SK-N-SH treated with all-trans-retinoic acid at 6 μM for 48 hours (cell line): ENCODE measurements around the gene CALHM1.
"Not testable (repeated sequence)": the region's sequence is repeated elsewhere in the genome, so short reads cannot be mapped to it uniquely, and the experiment has no call there.

Experiments
- ATAC-seq: fragments of 200-7000 bp; cut with Tn5 transposase; 3 replicates; pipeline ENCODE4 v1.9.1; 2020; ENCODE audit warnings: mild to moderate bottlenecking, moderate library complexity
- ARNTL ChIP-seq: fragments of 450-650 bp; formaldehyde crosslinking; IDR thresholded peaks from 2 replicates; pipeline ENCODE4 v1.5.0; 2020; ENCODE audit warnings: low read depth, mild to moderate bottlenecking, moderate library complexity, borderline replicate concordance
- BACH2 ChIP-seq: fragments of 250-450 bp; sonication (Bioruptor Pico); IDR thresholded peaks from 2 replicates; pipeline ENCODE4 v1.9.0; 2021; ENCODE audit warnings: mild to moderate bottlenecking, borderline replicate concordance
- CSDC2 ChIP-seq: fragments of 250-450 bp; sonication (Bioruptor Pico); IDR thresholded peaks from 2 replicates; pipeline ENCODE4 v1.5.0; 2020; ENCODE audit warnings: mild to moderate bottlenecking, moderate library complexity
- CSRNP3 ChIP-seq: fragments of 250-450 bp; sonication (Bioruptor Pico); IDR thresholded peaks from 2 replicates; pipeline ENCODE4 v1.5.1; 2021; ENCODE audit warnings: mild to moderate bottlenecking, moderate library complexity
- GLIS3 ChIP-seq: fragments of 250-450 bp; sonication (Bioruptor Pico); IDR thresholded peaks from 2 replicates; pipeline ENCODE4 v1.5.0; 2020; ENCODE audit warnings: mild to moderate bottlenecking, moderate library complexity
- ISL1 ChIP-seq: fragments of 250-450 bp; sonication (Bioruptor Pico); IDR thresholded peaks from 2 replicates; pipeline ENCODE4 v2.1.2; 2022; ENCODE audit warnings: mild to moderate bottlenecking, moderate library complexity
- OSR1 ChIP-seq: fragments of 250-450 bp; sonication (Bioruptor Pico); IDR thresholded peaks from 2 replicates; pipeline ENCODE4 v1.8.0; 2022; ENCODE audit warnings: moderate library complexity, mild to moderate bottlenecking, inconsistent platforms
- PPARA ChIP-seq: fragments of 250-450 bp; sonication (Bioruptor Pico); IDR thresholded peaks from 2 replicates; pipeline ENCODE4 v1.5.0; 2020; ENCODE audit warnings: mild to moderate bottlenecking, borderline replicate concordance
- RARB ChIP-seq: fragments of 250-450 bp; sonication (Bioruptor Pico); IDR thresholded peaks from 2 replicates; pipeline ENCODE4 v1.8.0; 2021; ENCODE audit warnings: mild to moderate bottlenecking, moderate library complexity
- SNAI2 ChIP-seq: fragments of 250-450 bp; sonication (Bioruptor Pico); IDR thresholded peaks from 2 replicates; pipeline ENCODE4 v1.5.0; 2020; ENCODE audit warnings: mild to moderate bottlenecking, moderate library complexity
- TCF4 ChIP-seq: fragments of 250-450 bp; sonication (Bioruptor Pico); IDR thresholded peaks from 2 replicates; pipeline ENCODE4 v1.8.0; 2021; ENCODE audit warnings: mild to moderate bottlenecking, moderate library complexity, borderline replicate concordance
- TOX ChIP-seq: fragments of 250-450 bp; sonication (Bioruptor Pico); IDR thresholded peaks from 2 replicates; pipeline ENCODE4 v1.8.0; 2021; ENCODE audit warnings: mild to moderate bottlenecking, moderate library complexity, borderline replicate concordance
- ZFP3 ChIP-seq: fragments of 250-450 bp; sonication (Bioruptor Pico); IDR thresholded peaks from 2 replicates; pipeline ENCODE4 v1.5.0; 2020; ENCODE audit warnings: mild to moderate bottlenecking, moderate library complexity
- ZFP30 ChIP-seq: fragments of 450-650 bp; formaldehyde crosslinking; IDR thresholded peaks from 2 replicates; pipeline ENCODE4 v1.5.0; 2022; ENCODE audit warnings: mild to moderate bottlenecking, moderate library complexity
- ZNF565 ChIP-seq: fragments of 450-650 bp; formaldehyde crosslinking; conservative IDR thresholded peaks from 2 replicates; pipeline ENCODE4 v1.5.0; 2020; ENCODE audit warnings: low read depth, mild to moderate bottlenecking, moderate library complexity
- ZNF70 ChIP-seq: fragments of 450-650 bp; formaldehyde crosslinking; IDR thresholded peaks from 2 replicates; pipeline ENCODE4 v1.5.0; 2020; ENCODE audit warnings: mild to moderate bottlenecking, moderate library complexity
- ZNF8 ChIP-seq: fragments of 450-650 bp; formaldehyde crosslinking; IDR thresholded peaks from 2 replicates; pipeline ENCODE4 v1.5.0; 2020; ENCODE audit warnings: mild to moderate bottlenecking, moderate library complexity
- TF ChIP-seq, protein P1 (sequence below): fragments of 250-450 bp; sonication (Bioruptor Pico); IDR thresholded peaks from 2 replicates; pipeline ENCODE4 v1.5.0; 2020; ENCODE audit warnings: mild to moderate bottlenecking, moderate library complexity
- TF ChIP-seq, protein P2 (sequence below): fragments of 250-450 bp; sonication (Bioruptor Pico); IDR thresholded peaks from 2 replicates; pipeline ENCODE4 v1.8.0; 2021; ENCODE audit warnings: low read depth, mild to moderate bottlenecking, moderate library complexity, borderline replicate concordance

CALHM1 gene

DNA sequence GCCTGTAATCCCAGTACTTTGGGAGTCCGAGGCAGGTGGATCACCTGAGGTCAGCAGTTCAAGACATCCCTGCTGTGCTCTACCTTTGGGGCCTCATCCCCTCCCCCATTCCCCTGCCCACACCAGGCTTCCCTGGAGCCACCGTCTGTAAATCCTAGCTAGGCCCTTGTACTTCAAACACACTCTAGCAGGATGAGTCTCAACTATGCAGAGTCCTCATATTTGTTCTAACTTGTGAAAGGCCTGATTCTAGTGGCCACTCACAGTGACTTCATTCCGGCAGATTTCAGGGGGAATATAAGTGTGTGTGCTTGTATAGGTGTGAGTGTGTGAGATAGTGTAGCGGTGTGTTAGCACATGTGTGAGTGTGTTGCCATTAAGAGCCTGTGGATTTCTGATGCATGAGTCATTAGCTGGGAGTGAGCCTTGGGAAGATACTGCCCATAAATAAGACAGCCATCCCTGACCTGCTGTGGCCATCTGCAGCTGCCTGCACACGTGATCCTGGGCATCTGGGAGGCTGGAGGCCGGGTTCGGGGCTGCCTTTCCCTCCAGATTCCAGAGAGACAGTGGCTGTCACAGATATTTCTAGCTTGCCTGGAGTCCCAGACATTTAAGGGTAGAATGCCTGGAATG is 33.1 kb upstream of the CALHM1 start:
- no peak for TF ChIP-seq RARB
- TF ChIP-seq TCF4 (CRISPR knock-in tag): peak; percentile 81; the same call in 1 of the 2 replicates
- TF ChIP-seq, protein P1, sequence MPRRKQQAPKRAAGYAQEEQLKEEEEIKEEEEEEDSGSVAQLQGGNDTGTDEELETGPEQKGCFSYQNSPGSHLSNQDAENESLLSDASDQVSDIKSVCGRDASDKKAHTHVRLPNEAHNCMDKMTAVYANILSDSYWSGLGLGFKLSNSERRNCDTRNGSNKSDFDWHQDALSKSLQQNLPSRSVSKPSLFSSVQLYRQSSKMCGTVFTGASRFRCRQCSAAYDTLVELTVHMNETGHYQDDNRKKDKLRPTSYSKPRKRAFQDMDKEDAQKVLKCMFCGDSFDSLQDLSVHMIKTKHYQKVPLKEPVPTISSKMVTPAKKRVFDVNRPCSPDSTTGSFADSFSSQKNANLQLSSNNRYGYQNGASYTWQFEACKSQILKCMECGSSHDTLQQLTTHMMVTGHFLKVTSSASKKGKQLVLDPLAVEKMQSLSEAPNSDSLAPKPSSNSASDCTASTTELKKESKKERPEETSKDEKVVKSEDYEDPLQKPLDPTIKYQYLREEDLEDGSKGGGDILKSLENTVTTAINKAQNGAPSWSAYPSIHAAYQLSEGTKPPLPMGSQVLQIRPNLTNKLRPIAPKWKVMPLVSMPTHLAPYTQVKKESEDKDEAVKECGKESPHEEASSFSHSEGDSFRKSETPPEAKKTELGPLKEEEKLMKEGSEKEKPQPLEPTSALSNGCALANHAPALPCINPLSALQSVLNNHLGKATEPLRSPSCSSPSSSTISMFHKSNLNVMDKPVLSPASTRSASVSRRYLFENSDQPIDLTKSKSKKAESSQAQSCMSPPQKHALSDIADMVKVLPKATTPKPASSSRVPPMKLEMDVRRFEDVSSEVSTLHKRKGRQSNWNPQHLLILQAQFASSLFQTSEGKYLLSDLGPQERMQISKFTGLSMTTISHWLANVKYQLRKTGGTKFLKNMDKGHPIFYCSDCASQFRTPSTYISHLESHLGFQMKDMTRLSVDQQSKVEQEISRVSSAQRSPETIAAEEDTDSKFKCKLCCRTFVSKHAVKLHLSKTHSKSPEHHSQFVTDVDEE (CRISPR knock-in tag): peak; percentile 71; the same call in 1 of the 2 replicates
- peak; percentile 77 for TF ChIP-seq ISL1 (CRISPR knock-in tag)
- TF ChIP-seq ZFP3 (CRISPR knock-in tag): 0 out of 2 replicates have a peak, but pooled peaks have one; percentile 58
- no peak for TF ChIP-seq ZNF70
- 0 out of 2 replicates have a peak, but pooled peaks have one; percentile 23 for TF ChIP-seq TOX

DNA sequence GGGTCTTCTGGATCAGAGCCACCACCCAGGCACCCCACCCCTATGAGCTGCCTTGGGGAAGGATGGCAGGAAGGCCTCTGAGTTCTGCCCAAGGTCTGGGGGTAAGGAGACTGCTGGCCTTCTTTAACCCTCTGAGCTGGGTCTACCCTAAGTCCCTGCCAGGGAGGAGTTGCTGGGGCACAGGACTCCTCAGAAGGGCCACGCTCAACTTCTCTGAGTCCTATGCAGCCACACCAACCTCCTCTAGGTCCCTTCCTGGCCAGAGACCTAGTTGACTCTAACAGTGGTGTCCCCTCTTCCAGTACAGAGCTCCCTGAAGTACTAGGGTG is 32.2 kb upstream of the CALHM1 start:
- ATAC-seq: no peak

More for the DNA sequence above, 33.1 kb upstream of the CALHM1 start:
- ATAC-seq: peak; percentile 89

GRCh38 chr10:103487410-103487708 is 28.7 kb upstream of the CALHM1 start:
- TF ChIP-seq ISL1 (CRISPR knock-in tag) (no peak), TOX (no peak), ZFP30 (CRISPR knock-in tag) (no peak), ZNF8 (CRISPR knock-in tag) (no peak), OSR1 (CRISPR knock-in tag) (no peak), TCF4 (CRISPR knock-in tag) (no peak), ZFP3 (CRISPR knock-in tag) (no peak), CSRNP3 (CRISPR knock-in tag) (no peak), GLIS3 (CRISPR knock-in tag) (no peak), ZNF565 (CRISPR knock-in tag) (no peak)
- TF ChIP-seq, all 23 proteins: peak for 0

More for the DNA sequence above, 32.2 kb upstream of the CALHM1 start:
- TF ChIP-seq BACH2 (CRISPR knock-in tag): no peak
- TF ChIP-seq ZFP3 (CRISPR knock-in tag): no peak
- no peak for TF ChIP-seq GLIS3 (CRISPR knock-in tag)
- TF ChIP-seq ARNTL (CRISPR knock-in tag): no peak
- TF ChIP-seq CSRNP3 (CRISPR knock-in tag): no peak
- TF ChIP-seq SNAI2 (CRISPR knock-in tag): no peak
- TF ChIP-seq ZNF8 (CRISPR knock-in tag): no peak
- TF ChIP-seq ISL1 (CRISPR knock-in tag): no peak
- no peak for TF ChIP-seq ZNF70
- TF ChIP-seq OSR1 (CRISPR knock-in tag): no peak
- TF ChIP-seq CSDC2 (CRISPR knock-in tag): no peak
- no peak for TF ChIP-seq ZNF565 (CRISPR knock-in tag)
- TF ChIP-seq PPARA (CRISPR knock-in tag): no peak
- no peak for TF ChIP-seq RARB
- TF ChIP-seq ZFP30 (CRISPR knock-in tag): no peak
- TF ChIP-seq, protein P1 (CRISPR knock-in tag): no peak
- TF ChIP-seq TOX: no peak
- TF ChIP-seq, protein P2, sequence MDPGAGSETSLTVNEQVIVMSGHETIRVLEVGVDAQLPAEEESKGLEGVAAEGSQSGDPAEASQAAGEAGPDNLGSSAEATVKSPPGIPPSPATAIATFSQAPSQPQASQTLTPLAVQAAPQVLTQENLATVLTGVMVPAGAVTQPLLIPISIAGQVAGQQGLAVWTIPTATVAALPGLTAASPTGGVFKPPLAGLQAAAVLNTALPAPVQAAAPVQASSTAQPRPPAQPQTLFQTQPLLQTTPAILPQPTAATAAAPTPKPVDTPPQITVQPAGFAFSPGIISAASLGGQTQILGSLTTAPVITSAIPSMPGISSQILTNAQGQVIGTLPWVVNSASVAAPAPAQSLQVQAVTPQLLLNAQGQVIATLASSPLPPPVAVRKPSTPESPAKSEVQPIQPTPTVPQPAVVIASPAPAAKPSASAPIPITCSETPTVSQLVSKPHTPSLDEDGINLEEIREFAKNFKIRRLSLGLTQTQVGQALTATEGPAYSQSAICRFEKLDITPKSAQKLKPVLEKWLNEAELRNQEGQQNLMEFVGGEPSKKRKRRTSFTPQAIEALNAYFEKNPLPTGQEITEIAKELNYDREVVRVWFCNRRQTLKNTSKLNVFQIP (CRISPR knock-in tag): no peak
- TF ChIP-seq, all 23 proteins: peak for 0

GRCh38 chr10:103486635-103487409 is 28.1 kb upstream of the CALHM1 start:
- ATAC-seq: not testable (repeated sequence)

More at GRCh38 chr10:103487410-103487708, 28.7 kb upstream of the CALHM1 start:
- no peak for ATAC-seq
